ENCODE results near the gene HIPK4. TPM values are rescaled to one million over a fixed set of nuclear protein-coding genes. Genes with fewer than 3 reads are reported as not detected.

The HIPK4 gene
- total RNA-seq, 1 donor from 2014 or later: not detected

- H3K36me3 Mint-ChIP-seq (ENCODE audit: insufficient read depth): no peaks in the 10 kb centered on the region
- H3K4me3 Mint-ChIP-seq (ENCODE audit: low read depth): no peak overlapping the region
- peaks cover 3% of the 10 kb centered on the region for H3K4me1 Mint-ChIP-seq (ENCODE audit: low read depth)
- H3K9me3 Mint-ChIP-seq (ENCODE audit: low read depth): no peaks in the 10 kb centered on the region
- no peak for DNase-seq (ENCODE audit: low spot score, unreplicated experiment)
- H3K27ac Mint-ChIP-seq: no peak overlapping the region
- no peak for TF ChIP-seq CTCF (IDR thresholded peaks at IDR 0.05; ENCODE audit: unreplicated experiment)
- peaks cover 43% of the 10 kb centered on the region for H3K27me3 Mint-ChIP-seq
Measured at GRCh38 chr19:40398417-40399131, 8.6 kb upstream of the HIPK4 start.

GRCh38 chr19:40397568-40397906 lies 7.6 kb upstream of the HIPK4 start:
- H3K36me3 Mint-ChIP-seq (ENCODE audit: insufficient read depth): no peaks in the 10 kb centered on the region
- DNase-seq (ENCODE audit: low spot score, unreplicated experiment): no peak
- no peaks in the 10 kb centered on the region for H3K9me3 Mint-ChIP-seq (ENCODE audit: low read depth)
- no peak overlapping the region for H3K27ac Mint-ChIP-seq
- H3K4me3 Mint-ChIP-seq (ENCODE audit: low read depth): no peak overlapping the region
- TF ChIP-seq CTCF (IDR thresholded peaks at IDR 0.05; ENCODE audit: unreplicated experiment): no peak
- peaks cover 2% of the 10 kb centered on the region for H3K4me1 Mint-ChIP-seq (ENCODE audit: low read depth)
- H3K27me3 Mint-ChIP-seq: peaks cover 41% of the 10 kb centered on the region

GRCh38 chr19:40396886-40397567 lies 7.0 kb upstream of the HIPK4 start:
- H3K4me1 Mint-ChIP-seq (ENCODE audit: low read depth): peaks cover 4% of the 10 kb centered on the region
- H3K36me3 Mint-ChIP-seq (ENCODE audit: insufficient read depth): no peaks in the 10 kb centered on the region
- no peak overlapping the region for H3K4me3 Mint-ChIP-seq (ENCODE audit: low read depth)
- H3K27ac Mint-ChIP-seq: no peak overlapping the region
- TF ChIP-seq CTCF (IDR thresholded peaks at IDR 0.05; ENCODE audit: unreplicated experiment): no peak
- no peaks in the 10 kb centered on the region for H3K9me3 Mint-ChIP-seq (ENCODE audit: low read depth)
- H3K27me3 Mint-ChIP-seq: peaks cover 41% of the 10 kb centered on the region
- no peak for DNase-seq (ENCODE audit: low spot score, unreplicated experiment)

- Mint-ChIP-seq H3K27ac (no peak overlapping the region), H3K4me3 (ENCODE audit: low read depth) (no peak overlapping the region), H3K36me3 (ENCODE audit: insufficient read depth) (no peaks in the 10 kb centered on the region), H3K4me1 (ENCODE audit: low read depth) (peaks cover 4% of the 10 kb centered on the region), H3K9me3 (ENCODE audit: low read depth) (no peaks in the 10 kb centered on the region), H3K27me3 (peaks cover 34% of the 10 kb centered on the region)
- no peak for DNase-seq (ENCODE audit: low spot score, unreplicated experiment)
- no peak for TF ChIP-seq CTCF (IDR thresholded peaks at IDR 0.05; ENCODE audit: unreplicated experiment)
Measured at GRCh38 chr19:40395956-40396355, 6.0 kb upstream of the HIPK4 start.

GRCh38 chr19:40394816-40395210 lies 4.8 kb upstream of the HIPK4 start:
- Mint-ChIP-seq H3K9me3 (ENCODE audit: low read depth) (no peaks in the 10 kb centered on the region), H3K36me3 (ENCODE audit: insufficient read depth) (no peaks in the 10 kb centered on the region), H3K27ac (no peak overlapping the region), H3K27me3 (peaks cover 28% of the 10 kb centered on the region), H3K4me1 (ENCODE audit: low read depth) (peaks cover 7% of the 10 kb centered on the region), H3K4me3 (ENCODE audit: low read depth) (no peak overlapping the region)
- TF ChIP-seq CTCF (IDR thresholded peaks at IDR 0.05; ENCODE audit: unreplicated experiment): no peak
- no peak for DNase-seq (ENCODE audit: low spot score, unreplicated experiment)
